Activated T-helper 9 cell treated with anti-CD3 and anti-CD28 coated beads, Interleukin-2, amount 50 U/mL, for 16 hours (primary cell): ENCODE measurements around the gene RARB.

Experiments
- DNase-seq: peaks from one replicate; pipeline ENCODE4 v3.0.0-alpha.2; 2020; ENCODE audit warnings: low read depth

The RARB gene

DNA sequence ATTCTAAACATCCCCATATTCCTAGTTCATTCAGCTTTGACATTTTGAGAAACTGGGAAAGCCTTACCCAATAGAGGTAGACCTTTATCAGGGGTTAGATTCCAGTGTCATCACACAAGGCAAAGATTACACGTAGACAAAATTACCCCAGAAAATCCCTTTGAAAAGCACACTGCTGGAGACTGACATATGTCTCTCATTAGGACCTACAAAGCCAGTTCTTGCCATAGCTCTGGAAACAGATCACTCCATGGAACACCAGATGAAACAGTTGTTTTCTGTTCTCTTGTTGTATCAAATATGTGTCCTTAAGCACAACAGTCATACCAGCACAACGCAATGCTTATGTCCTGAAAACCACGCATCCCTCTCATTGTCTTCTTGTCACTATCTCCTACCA is 44.7 kb downstream of the RARB start:
- DNase-seq = no peak

DNA sequence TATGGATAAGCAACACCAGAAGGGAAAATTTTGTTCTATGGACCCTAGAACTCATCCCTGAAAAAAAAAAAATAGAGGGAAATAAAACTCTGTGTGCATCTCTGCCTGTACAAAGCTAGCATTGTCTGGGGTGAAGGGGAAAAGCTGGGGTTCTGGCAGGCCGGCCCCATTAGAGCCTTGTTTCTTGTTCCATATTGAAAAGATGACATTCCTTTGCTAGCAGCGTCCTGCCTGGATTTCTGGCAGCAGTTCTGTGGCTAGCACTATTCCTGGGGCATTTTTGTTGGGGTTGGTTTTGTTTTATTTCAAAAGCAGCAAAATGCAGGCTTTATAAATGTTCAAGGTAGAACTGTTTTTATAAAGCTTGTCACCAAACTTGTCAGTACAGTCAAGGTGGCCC is 45.2 kb downstream of the RARB start:
- DNase-seq = no peak

DNA sequence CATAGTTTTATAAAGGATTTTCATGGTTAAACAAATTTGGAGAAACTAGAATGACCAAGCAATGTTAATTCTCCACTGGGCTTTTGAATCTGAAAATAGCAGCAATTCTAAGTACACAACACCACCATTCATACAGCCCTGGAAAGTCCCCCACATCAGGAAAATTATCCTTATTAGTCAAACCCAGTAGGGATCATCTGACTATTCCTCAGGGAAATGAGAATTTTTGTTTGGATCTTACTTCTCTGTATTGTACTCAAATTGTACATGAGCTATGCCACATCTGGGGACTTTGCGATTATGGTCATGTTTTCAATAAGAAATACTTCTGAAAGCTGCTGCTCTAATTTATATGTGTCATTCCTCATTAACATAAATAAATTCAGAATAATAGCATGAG is 46.0 kb downstream of the RARB start:
- DNase-seq = no peak

DNA sequence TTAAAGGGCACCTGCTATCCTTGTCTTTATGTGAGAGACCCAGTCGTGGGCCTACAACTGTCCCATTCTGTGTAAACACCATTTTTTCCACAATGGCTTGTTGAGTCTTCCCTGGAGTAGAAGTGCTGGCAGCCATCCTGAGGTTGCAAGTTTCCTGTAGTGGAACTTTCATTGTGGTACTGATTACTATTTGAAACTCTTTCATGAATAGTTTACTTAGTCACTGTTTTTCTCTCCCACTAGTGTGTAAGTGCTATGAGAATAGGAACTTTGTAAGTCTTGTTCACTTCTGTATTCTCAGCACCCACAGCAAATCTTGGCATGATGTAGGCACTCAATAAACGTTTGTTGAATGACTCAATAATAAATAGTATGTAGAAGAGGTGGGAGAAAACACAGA is 48.6 kb downstream of the RARB start:
- DNase-seq = no peak

DNA sequence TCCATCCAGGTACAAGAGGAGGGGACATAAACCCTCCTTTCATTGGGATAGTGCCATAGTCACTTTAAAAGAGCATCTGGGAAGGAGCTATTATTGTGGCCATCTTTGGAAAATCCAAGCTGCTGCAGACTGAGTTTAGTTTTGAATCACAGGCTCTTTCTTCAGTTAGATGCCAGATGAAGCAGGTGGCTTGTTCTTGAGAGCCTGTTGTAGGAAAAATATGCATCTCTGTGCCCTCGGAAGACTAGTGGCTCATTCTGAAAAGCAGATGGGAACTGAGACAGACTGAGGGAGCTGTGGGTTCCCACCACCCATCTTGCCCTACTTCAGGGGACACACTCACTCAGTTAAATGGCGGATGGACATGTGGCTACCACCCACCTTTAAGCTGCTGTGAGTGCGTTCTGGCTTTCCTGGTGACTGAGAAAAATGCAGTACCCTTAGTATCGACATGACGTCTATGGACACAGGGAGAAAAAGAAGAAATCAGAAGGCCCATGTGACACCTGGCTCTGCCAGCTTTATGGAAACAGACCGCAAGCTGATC is 50.2 kb downstream of the RARB start:
- no peak for DNase-seq

DNA sequence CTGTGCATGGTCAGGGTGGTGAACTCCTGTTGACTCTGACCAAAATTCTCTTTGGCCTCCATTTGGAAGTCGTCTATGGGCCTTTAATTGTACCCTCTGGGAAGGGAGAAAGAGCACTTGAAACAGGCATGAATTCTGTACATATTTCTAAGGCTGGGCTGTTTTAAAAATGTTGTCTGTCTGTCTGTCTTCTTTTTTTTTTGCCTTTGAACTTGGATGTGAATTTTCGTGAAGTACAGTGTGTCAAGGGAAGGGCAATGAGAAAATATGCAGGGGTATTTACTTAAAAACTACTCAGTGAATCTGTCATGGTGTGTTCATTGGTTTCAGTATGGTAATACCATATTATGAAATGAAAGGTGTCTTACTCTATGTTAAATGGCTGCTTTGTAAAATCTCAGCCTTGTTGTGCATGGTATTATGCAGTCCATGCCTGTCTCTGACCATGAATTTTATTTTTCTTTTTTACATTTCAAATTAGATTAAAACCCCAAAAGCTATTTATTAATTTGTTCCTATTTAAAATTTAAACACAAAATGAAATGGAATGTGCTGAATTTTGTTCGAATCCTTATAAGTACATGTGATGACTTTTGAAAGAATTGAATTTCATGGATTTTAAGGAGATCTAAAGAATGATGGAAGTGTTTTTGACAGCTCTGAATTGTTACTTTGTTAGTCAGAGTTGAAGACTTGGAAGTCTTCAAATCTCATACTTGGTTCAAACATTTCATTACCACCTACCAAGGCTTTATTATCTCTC is 51.1 kb downstream of the RARB start:
- DNase-seq = no peak

DNA sequence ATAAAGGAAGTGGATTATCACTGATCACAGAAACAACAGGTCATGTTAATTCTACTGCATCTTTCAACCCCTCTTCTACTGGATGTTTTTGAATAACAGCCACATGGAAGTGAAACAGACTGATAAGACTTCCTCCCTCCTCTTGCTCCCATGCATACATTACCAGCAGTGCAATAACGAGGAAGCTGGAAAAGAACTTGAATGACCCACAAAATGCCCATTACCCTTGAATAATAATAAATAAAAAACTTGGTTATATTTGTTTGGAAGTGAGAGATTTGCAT is 51.6 kb downstream of the RARB start:
- DNase-seq = no peak

DNA sequence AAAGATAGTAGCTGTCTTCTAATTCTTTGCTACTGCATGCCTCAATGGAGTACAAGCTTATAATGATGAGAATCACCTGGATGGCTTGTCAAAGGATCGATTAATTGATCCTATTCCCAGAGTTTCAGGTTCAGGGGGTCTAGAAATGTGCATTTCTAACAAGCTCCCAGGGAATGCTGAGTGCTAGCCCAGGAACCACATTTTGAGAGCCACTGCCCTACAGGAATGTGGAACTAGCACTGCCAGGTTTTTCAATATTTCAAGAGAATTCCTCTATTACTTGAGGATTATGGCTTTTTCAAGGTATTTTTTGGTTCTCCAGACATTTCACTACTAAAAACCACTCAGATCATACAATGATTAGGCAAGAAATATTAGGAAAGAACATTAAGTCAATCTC is 52.7 kb downstream of the RARB start:
- no peak for DNase-seq

DNA sequence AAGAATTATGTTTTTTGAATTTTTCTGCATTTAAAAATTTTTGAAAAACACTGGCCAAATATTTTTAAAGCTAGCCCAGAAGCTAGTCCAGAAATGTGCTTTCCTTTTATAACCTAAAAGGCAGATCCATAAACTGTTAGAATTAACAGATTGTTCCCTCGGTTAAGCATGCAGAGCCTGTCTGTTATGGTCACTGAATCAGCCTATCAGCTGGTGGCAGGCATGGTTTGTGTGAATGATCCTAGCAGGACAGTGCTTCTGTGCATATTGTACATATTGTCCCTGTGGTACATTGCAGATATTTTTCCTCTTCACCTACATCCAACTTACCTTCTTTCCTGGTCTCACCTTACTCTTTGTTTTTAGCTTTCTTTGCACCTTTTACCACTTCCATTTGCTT is 53.3 kb downstream of the RARB start:
- DNase-seq = no peak

DNA sequence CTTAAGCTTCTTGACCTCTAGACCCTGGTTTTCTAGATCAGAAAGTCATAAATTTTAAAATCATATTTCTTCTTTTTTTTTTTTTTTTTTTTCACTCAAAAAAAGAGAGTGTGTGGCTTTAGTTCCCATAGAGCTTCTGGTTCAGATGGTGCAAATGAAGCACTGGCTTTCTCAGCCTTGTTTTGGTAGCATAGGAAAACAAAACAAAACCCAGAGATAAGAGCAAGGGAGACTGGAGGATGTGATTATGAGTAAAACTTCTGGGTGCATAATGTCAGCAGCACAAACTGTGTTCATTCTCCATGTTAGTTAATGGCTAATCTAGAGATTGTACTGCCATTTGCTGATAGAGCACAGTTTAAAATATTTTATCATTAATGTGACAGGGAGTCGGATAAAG is 55.4 kb downstream of the RARB start:
- DNase-seq = no peak

DNA sequence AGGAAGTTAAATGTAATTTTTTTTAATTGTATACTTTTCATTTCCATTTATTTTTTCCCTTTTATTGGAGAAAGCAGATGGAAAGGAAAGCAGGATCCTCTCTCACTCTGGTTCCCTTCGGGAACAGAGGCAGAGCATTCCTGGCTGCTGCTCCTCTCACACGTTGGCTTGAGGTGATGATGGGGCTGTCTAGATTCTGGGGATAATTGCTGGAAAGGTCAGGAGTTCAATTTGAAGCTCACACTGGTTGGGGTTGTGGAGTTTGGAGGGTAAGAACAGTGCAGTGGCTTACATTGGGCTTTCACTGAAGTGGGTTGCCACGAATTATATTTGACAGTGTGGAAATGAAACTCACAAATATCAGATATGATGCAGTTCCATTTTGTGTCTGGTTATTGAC is 57.6 kb downstream of the RARB start:
- DNase-seq = no peak

DNA sequence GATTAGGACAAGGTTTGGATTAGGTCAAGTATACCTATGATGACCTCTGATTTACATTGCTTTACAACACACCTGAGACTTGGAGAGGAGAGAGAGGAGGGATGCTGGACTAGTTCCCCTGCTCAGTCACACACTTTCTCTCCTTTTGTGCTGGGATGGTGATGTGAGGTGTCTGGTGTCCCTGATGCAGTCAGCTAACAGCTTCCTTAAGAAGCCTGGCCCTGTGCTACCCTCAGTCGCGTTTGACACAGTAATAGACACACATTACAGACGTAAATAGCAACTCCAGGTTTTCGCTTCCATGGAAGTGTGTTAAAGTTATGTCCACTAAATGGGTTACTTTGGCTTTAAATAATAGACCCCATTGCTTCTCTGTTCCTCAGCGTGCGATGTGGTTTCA is 58.9 kb downstream of the RARB start:
- no peak for DNase-seq

DNA sequence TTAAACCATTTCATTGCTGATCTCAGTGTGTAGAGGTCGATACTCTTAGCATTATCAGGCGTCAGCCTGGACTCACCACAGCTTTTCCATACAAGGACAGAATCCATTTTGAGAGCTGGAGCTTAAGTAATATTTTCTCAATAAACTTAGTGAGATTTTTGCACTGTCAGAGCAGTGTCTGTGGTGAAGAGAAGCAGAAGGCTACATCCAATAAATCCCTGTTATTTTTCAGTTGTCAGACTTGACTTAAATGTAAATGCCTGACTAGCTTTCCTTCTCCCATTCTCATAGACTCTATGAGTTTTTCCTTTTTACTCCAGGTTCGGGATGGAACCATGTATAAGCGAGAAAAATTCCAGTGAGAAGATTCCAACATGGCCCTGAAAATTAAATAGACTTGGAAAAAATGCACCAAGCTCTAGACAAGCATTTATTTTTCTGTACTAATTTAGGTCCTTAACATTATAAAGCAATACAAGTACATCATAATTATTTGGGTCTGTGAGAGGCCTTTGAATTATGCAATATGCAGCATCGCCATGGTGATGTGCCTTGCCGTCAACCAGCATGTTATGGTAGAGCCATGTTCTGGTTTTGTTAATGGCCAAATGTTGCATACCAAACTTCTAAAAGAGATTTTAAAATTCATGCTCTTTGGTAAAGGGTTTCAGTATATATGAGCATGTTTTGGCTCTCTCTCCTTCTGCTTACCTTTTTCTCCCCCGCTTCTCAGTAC is 62.0 kb downstream of the RARB start:
- DNase-seq = no peak

DNA sequence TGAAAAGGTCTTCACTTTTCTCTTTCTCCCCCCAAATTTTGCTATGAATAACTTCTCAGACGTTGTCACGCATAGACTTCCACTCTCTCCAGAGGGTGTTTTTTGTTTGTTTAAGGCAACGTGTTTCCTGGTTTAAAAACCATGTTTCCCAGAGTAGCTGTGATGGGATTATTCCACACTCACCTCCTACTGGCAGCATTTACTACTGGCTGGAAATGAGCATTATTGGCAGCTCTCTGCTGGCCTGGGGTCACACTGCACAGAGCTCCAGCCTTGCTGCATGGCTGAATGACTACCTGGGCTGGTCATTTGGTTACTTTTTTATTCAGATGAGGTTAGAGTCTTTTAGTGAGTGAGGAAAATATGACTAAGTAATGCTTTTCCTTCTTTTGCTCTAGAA is 65.2 kb downstream of the RARB start:
- DNase-seq = no peak

DNA sequence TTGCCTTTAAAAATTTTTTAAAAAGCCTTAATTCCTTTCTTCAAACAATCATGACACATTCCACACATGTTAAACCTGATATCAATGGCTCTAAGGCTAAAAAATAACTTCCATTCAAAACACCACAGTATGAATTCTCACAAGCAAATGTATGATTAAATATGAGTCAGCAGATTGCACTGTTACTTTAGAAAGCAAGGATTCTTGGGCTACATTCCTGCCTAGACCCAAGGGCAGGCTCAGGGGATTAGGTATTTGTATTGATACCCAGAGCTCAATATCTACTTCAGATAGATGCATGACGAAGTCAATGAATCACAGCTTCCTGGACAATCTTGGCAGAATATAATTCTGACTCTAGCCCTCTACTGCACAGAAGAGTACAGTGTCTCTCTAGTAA is 65.7 kb downstream of the RARB start:
- DNase-seq = no peak

DNA sequence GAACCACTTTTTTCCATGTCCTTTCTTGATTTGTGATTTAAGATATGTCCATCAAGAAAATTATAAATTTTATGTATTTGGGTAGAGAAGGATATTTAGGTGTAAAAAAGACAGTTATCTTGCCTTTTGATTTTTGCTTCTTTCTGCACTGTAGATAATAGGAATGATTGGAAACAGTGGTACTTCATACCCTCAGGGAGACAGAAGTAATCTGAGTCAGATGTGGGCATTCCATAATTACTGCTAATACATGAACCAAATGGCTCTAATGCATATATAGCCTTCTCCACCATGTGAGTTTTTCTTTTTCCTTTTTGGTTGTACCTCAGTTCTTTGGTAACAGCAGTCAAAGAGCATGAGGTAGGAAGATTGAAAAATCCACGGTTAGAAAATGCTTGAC is 67.2 kb downstream of the RARB start:
- DNase-seq = no peak

DNA sequence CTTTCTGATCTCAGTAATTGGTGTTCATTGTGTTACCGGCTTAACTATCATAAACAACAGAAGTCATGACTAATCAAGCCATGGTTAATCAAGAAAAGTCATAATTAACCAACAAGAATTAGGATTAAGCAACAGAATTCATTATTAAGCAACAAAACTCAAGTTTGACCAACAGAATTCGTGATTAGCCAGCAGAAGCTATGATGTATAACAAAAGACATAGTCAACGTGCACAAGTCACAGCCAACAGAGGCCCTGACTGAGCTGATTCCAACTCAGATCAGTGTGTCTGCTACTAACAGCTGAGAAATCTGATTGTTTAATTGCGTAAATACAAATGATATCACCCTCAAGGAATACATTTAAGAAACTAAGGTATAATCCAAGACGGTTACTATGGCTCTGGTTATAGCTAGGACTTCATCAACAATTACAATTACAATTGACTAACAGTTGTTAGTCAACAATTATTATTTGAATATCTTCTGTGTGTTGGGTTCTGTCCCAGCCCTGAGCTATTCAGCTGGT is 67.7 kb downstream of the RARB start:
- DNase-seq = no peak

DNA sequence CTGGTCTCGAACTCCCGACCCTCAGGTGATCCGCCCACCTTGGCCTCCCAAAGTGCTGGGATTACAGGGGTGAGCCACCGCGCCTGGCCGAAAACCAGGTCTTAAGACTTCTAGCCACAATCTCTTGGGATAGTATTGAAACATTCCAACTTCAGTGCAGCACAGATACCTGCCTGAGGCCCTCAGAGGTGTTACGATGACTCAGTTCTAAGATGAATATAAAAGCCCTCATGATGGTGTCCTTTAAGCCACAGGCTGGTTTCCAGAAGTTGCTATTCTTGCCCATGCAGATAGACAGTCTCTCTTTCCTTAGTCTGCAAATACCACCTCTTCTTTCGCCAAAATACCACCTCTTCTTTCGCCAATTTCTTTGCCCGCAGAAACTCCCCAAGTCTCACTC is 69.0 kb downstream of the RARB start:
- DNase-seq = no peak

DNA sequence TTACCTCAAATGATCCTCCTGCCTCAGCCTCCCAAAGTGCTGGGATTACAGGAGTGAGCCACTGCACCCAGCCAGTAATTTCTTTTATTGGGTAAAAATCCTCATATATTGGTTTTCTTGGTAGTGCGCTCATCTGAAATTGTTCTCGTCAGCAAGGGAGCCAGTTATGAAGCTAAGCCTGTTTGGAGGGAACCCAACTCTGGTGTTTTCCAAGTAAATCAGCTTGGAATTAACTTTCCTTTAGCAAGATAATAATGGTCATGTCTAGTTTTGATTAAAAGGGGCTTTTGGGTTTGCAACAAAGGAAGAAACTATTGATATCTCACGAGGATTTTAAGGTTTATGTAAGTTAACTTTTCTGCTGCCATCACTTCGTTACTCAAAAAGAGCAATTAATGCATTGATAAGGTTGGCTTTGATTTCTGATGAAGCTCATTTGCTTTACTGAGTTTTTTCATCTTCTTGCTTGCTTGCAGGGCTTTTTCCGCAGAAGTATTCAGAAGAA is 72.7 kb downstream of the RARB start:
- DNase-seq = no peak

DNA sequence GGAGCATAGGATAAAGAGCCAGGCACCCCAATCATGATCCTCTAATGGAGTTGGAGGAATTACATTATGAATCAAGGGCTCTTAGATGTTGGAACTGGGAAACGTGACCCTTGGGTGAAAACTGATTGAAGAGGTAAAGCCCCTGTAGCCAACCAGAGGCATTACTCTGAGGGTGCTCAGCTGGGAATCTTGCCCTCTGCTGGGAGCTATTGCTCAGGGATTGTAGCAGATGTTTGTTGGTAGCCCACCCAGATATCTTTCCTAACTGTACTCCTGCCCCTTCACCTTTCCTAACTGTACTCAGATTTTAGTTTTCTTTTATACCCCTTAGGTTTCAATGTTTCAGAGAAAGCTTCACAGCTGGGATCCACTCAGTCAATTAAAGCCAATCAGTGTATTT is 74.2 kb downstream of the RARB start:
- no peak for DNase-seq

DNA sequence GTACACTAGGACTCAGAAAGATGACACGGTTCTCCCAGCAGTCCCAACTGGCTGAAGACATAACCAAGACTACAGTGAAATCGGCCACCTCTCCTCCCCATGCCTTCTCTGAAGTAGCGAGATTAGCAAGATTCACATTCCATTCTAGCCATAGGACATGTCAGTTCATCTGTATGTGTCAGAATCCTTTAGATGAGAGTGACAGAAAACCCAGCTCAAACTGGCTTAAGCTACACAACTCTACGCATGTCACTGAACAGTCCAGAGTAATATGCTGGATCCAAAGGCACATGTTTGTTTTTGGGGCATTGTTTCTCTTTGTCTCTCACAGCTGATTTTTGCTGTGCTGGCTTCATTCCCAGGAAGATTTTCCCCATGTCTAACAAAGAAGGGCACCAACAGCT is 75.8 kb downstream of the RARB start:
- DNase-seq = no peak

DNA sequence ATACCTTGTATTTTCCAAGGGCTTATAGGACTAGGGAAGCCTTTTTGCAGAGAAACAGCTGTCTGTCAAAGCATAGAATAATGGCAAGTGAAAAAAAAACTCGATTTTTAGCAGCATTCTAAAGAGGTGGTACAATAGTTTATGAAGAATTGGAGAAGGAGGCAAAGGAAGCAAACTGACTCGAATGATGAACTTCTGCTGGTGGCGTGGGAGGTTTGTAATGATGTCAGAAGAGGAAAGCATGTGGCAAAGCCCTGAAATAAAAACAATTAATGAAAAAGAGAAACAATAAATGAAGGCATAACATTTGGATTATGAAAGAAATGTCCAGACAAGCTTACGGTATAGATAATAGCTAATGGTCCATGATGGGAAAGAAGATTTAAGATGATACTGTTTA is 77.5 kb downstream of the RARB start:
- no peak for DNase-seq

DNA sequence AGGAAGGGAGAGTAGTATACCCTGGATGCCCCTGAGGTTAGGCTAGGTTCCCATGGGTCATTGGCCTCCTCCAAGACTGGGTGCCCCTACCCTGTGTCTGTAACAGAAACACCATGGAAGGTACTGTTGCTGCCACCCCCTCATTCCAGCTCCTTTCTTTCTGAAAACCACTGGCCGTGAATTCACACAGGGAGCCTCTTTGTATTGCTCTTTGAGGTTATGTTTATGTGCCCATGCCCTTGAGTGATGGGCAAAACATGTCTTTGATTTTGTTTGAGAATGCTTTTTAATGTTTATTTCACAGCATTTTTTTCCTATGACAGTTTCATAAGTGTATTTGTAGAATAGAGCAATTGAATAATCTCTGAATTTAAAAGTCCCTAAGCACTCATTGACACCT is 79.7 kb downstream of the RARB start:
- no peak for DNase-seq

DNA sequence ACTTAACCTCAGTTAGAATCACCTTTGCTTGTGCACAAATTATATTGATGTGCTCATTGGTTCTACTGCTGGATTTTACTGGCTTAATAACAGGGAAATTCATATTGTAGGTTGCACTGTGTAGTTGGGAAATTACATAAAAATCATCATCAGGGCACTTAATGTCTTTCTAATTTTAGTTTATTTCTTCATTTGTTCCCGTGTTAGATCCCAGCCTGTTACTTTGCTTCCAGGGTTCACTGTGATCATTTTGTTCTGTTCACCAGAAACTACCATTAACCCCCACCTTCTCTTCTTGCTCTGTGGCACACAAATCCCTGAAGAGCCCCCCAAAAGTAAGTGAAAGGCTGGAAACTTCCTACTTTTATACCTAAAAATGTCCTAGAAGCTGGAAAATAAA is 80.4 kb downstream of the RARB start:
- DNase-seq = no peak
